H1 (cell line): Measurements from ENCODE around the gene ERP44. TPM values are rescaled to one million over a fixed set of nuclear protein-coding genes. Genes with fewer than 3 reads are reported as not detected.

ENCODE experiments used
- BCL11A ChIP-seq, 2 experiments: IDR thresholded peaks; one replicate each; pipeline ENCODE4 v1.6.1; 2011; ENCODE audit warnings: low read depth in 2 of 2, low read length in 2 of 2, mild to moderate bottlenecking in 2 of 2
- CBX5 ChIP-seq: fragments of 300-800, 300-1000 bp; sonication (generic); IDR thresholded peaks from 2 replicates; pipeline ENCODE4 v1.7.1; 2016; ENCODE audit warnings: antibody characterized with exemption, low read length, low read depth
- CHD1 ChIP-seq: IDR thresholded peaks from 2 replicates; pipeline ENCODE4 v1.6.1; 2012; ENCODE audit warnings: low read depth, low read length, improper control_type of control experiment
- CHD2 ChIP-seq: IDR thresholded peaks from 2 replicates; pipeline ENCODE4 v1.6.1; 2012; ENCODE audit warnings: low read length, improper control_type of control experiment
- CTBP2 ChIP-seq: IDR thresholded peaks from 2 replicates; pipeline ENCODE4 v1.7.0; 2011; ENCODE audit warnings: borderline replicate concordance, mild to moderate bottlenecking, moderate library complexity, mixed read lengths, low read length; ENCODE audit not compliant: insufficient read depth, insufficient read length
- E2F6 ChIP-seq: IDR thresholded peaks from 2 replicates; pipeline ENCODE4 v1.6.1; 2012; ENCODE audit warnings: inconsistent platforms
- SIN3A ChIP-seq, 2 experiments: IDR thresholded peaks in 1 of 2; conservative IDR thresholded peaks in 1 of 2; 2 replicates each; pipeline ENCODE4 v1.6.1; 2011 to 2012; ENCODE audit warnings: low read length in 2 of 2, improper control_type of control experiment in 1 of 2, low read depth in 1 of 2, mild to moderate bottlenecking in 1 of 2
- TBP ChIP-seq: IDR thresholded peaks from 2 replicates; pipeline ENCODE4 v1.6.1; 2011; ENCODE audit warnings: low read depth, low read length, improper control_type of control experiment
- USF2 ChIP-seq: IDR thresholded peaks from 2 replicates; pipeline ENCODE4 v1.6.1; 2011; ENCODE audit warnings: low read length, improper control_type of control experiment
- polyA plus RNA-seq, 7 experiments: library from polyadenylated mRNA; depleted of rRNA in 3 of 7; stranded (reverse) in 5 of 7; unstranded in 2 of 7; fragments of >200 nt in 5 of 7; fragments of 200-250 nt in 2 of 7; gene quantifications; 1 replicate in 5 of 7; 2 replicates in 1 of 7; 4 replicates in 1 of 7; pipeline versions ENCODE4 v1.2.1 to v1.2.3, GENCODE V29; 2011 to 2013; ENCODE audit warnings: missing spikeins in 2 of 7, mixed read lengths in 2 of 7
- total RNA-seq: library from RNA; stranded (reverse); fragmentation: NEBNext Ultra II Directional; extraction: Animal tissue kit (Norgen Biotek cat#: 25700); gene quantifications from 2 replicates; pipeline ENCODE4 v1.2.1, GENCODE V29; 2021
- TF ChIP-seq, protein P1 (sequence below): fragments of 300-600 bp; sonication (generic); IDR thresholded peaks from 2 replicates; pipeline ENCODE4 v1.7.1; 2012; ENCODE audit warnings: low read length, moderate library complexity, mild to moderate bottlenecking, inconsistent platforms; ENCODE audit not compliant: insufficient replicate concordance

The ERP44 gene
- total and polyA plus RNA-seq, 2 of the 8 experiments (the other 6 are each of a cell fraction or from before 2014, with no cell fraction given), result 5.7 to 15.6 TPM

DNA sequence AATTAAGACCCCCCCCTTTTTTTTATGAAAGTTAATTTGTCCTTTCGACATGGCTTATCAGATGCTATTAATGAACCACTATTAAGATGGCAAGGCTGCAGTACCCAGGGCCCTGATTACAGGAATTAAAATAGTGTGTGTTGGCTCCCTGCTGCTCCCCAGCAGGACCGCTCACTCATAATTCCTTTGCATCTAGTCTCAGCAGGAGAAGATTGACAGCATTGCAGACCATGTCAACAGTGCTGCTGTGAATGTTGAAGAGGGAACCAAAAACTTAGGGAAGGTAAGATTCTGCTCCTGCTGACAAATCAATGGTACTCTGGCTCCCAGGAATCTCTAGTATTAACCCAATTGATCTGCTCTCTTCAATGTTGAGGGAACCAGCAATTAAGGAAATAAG is 131.3 kb downstream of the ERP44 start (continued):
- TF ChIP-seq BCL11A (IDR thresholded peaks at IDR 0.05; ENCODE audit: low read depth in 2 of 2, low read length in 2 of 2) (no peak), USF2 (no peak), CBX5 (no peak), CHD2 (no peak), CHD1 (no peak), CTBP2 (no peak), E2F6 (no peak), TBP (no peak), SIN3A (conservative IDR thresholded peaks at IDR 0.05 in 1 of 2, IDR thresholded peaks at IDR 0.05 in 1 of 2; ENCODE audit: low read depth in 1 of 2, low read length in 2 of 2) (peak in 1 of 2 experiments; percentile 56; a peak in 1 of 4 replicates)
- TF ChIP-seq, protein P1, sequence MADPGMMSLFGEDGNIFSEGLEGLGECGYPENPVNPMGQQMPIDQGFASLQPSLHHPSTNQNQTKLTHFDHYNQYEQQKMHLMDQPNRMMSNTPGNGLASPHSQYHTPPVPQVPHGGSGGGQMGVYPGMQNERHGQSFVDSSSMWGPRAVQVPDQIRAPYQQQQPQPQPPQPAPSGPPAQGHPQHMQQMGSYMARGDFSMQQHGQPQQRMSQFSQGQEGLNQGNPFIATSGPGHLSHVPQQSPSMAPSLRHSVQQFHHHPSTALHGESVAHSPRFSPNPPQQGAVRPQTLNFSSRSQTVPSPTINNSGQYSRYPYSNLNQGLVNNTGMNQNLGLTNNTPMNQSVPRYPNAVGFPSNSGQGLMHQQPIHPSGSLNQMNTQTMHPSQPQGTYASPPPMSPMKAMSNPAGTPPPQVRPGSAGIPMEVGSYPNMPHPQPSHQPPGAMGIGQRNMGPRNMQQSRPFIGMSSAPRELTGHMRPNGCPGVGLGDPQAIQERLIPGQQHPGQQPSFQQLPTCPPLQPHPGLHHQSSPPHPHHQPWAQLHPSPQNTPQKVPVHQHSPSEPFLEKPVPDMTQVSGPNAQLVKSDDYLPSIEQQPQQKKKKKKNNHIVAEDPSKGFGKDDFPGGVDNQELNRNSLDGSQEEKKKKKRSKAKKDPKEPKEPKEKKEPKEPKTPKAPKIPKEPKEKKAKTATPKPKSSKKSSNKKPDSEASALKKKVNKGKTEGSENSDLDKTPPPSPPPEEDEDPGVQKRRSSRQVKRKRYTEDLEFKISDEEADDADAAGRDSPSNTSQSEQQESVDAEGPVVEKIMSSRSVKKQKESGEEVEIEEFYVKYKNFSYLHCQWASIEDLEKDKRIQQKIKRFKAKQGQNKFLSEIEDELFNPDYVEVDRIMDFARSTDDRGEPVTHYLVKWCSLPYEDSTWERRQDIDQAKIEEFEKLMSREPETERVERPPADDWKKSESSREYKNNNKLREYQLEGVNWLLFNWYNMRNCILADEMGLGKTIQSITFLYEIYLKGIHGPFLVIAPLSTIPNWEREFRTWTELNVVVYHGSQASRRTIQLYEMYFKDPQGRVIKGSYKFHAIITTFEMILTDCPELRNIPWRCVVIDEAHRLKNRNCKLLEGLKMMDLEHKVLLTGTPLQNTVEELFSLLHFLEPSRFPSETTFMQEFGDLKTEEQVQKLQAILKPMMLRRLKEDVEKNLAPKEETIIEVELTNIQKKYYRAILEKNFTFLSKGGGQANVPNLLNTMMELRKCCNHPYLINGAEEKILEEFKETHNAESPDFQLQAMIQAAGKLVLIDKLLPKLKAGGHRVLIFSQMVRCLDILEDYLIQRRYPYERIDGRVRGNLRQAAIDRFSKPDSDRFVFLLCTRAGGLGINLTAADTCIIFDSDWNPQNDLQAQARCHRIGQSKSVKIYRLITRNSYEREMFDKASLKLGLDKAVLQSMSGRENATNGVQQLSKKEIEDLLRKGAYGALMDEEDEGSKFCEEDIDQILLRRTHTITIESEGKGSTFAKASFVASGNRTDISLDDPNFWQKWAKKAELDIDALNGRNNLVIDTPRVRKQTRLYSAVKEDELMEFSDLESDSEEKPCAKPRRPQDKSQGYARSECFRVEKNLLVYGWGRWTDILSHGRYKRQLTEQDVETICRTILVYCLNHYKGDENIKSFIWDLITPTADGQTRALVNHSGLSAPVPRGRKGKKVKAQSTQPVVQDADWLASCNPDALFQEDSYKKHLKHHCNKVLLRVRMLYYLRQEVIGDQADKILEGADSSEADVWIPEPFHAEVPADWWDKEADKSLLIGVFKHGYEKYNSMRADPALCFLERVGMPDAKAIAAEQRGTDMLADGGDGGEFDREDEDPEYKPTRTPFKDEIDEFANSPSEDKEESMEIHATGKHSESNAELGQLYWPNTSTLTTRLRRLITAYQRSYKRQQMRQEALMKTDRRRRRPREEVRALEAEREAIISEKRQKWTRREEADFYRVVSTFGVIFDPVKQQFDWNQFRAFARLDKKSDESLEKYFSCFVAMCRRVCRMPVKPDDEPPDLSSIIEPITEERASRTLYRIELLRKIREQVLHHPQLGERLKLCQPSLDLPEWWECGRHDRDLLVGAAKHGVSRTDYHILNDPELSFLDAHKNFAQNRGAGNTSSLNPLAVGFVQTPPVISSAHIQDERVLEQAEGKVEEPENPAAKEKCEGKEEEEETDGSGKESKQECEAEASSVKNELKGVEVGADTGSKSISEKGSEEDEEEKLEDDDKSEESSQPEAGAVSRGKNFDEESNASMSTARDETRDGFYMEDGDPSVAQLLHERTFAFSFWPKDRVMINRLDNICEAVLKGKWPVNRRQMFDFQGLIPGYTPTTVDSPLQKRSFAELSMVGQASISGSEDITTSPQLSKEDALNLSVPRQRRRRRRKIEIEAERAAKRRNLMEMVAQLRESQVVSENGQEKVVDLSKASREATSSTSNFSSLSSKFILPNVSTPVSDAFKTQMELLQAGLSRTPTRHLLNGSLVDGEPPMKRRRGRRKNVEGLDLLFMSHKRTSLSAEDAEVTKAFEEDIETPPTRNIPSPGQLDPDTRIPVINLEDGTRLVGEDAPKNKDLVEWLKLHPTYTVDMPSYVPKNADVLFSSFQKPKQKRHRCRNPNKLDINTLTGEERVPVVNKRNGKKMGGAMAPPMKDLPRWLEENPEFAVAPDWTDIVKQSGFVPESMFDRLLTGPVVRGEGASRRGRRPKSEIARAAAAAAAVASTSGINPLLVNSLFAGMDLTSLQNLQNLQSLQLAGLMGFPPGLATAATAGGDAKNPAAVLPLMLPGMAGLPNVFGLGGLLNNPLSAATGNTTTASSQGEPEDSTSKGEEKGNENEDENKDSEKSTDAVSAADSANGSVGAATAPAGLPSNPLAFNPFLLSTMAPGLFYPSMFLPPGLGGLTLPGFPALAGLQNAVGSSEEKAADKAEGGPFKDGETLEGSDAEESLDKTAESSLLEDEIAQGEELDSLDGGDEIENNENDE, result no peak
